OCI-LY7 (cell line): ENCODE measurements around the gene NEAT1. TPM values are rescaled to one million over a fixed set of nuclear protein-coding genes. Genes with fewer than 3 reads are reported as not detected.
"Not testable (repeated sequence)": the region's sequence is repeated elsewhere in the genome, so short reads cannot be mapped to it uniquely, and the experiment has no call there.

Experiments
- BruUV-seq: library from RNA; stranded (reverse); fragments of 400-500 nt; replicated peaks from 2 replicates; lab custom pipeline; 2021; lab: Mats Ljungman, UMichigan
- CTCF ChIA-PET: fragments of 300-600 bp; sonication (Branson Sonifier 250); formaldehyde crosslinking; loops from one replicate; lab custom pipeline; 2022; ENCODE audit warnings: antibody characterized with exemption; ENCODE audit not compliant: unreplicated experiment; lab: Charles Lee
- POLR2A ChIA-PET: fragments of 300-600 bp; sonication (Branson Sonifier 250); formaldehyde crosslinking; loops from one replicate; lab custom pipeline; 2022; ENCODE audit warnings: antibody characterized with exemption; lab: Charles Lee
- DNase-seq: peaks from one replicate; pipeline ENCODE4 v3.0.0-alpha.2; 2015; ENCODE audit warnings: low spot score
- H2AFZ ChIP-seq: fragments of 200-600 bp; sonication (generic), shearing (Covaris generic); 2 replicates; pipeline ENCODE4 v1.6.1; 2014; ENCODE audit warnings: mild to moderate bottlenecking, antibody characterized with exemption, low read length, moderate library complexity
- H3K27ac ChIP-seq: fragments of 200-600 bp; sonication (generic); 2 replicates; pipeline ENCODE4 v1.5.1; 2014; ENCODE audit warnings: mixed run types, low read depth, mild to moderate bottlenecking, moderate library complexity, low read length, inconsistent platforms; ENCODE audit not compliant: poor library complexity, severe bottlenecking
- H3K36me3 ChIP-seq: fragments of 200-600 bp; sonication (generic); 2 replicates; pipeline ENCODE4 v1.6.1; 2014; ENCODE audit warnings: mild to moderate bottlenecking, antibody characterized with exemption, low read length, moderate library complexity, mixed read lengths; ENCODE audit not compliant: insufficient read depth
- H3K4me1 ChIP-seq: fragments of 200-600 bp; sonication (generic); 2 replicates; pipeline ENCODE4 v1.5.1; 2014; ENCODE audit warnings: mild to moderate bottlenecking, low read length; ENCODE audit not compliant: insufficient read depth, poor library complexity, severe bottlenecking
- H3K4me2 ChIP-seq: fragments of 200-600 bp; sonication (generic); 2 replicates; pipeline ENCODE4 v1.6.1; 2014; ENCODE audit warnings: mild to moderate bottlenecking, low read length
- H3K4me3 ChIP-seq: fragments of 200-600 bp; sonication (generic); 2 replicates; pipeline ENCODE4 v1.5.1; 2014; ENCODE audit warnings: mild to moderate bottlenecking, low read depth, low read length; ENCODE audit not compliant: poor library complexity, severe bottlenecking
- H3K79me2 ChIP-seq: fragments of 200-600 bp; sonication (generic); 2 replicates; pipeline ENCODE4 v1.6.1; 2016; ENCODE audit warnings: low read depth, mild to moderate bottlenecking, low read length, moderate library complexity, mixed read lengths; ENCODE audit not compliant: insufficient read depth
- H3K9me2 ChIP-seq: fragments of 200-600 bp; sonication (generic); 2 replicates; pipeline ENCODE4 v1.6.1; 2016; ENCODE audit warnings: mild to moderate bottlenecking, low read length, mixed read lengths; ENCODE audit not compliant: insufficient read depth
- H3K9me3 ChIP-seq: fragments of 200-600 bp; sonication (generic); 2 replicates; pipeline ENCODE4 v1.6.1; 2014; ENCODE audit warnings: mild to moderate bottlenecking, mixed run types, low read length, mixed read lengths
- H4K20me1 ChIP-seq: fragments of 200-600 bp; sonication (generic); 2 replicates; pipeline ENCODE4 v1.6.1; 2014; ENCODE audit warnings: mild to moderate bottlenecking, antibody characterized with exemption, low read length, moderate library complexity, mixed read lengths; ENCODE audit not compliant: insufficient read depth
- CTCF ChIP-seq: fragments of 200-600 bp; sonication (generic); conservative IDR thresholded peaks from 2 replicates; pipeline ENCODE4 v1.5.1; 2014; ENCODE audit warnings: mild to moderate bottlenecking, antibody characterized with exemption, low read length, moderate library complexity, mixed read lengths
- EZH2phosphoT487 ChIP-seq: fragments of 200-600 bp; sonication (generic); IDR thresholded peaks from 2 replicates; pipeline ENCODE4 v1.6.1; 2018; ENCODE audit warnings: low read depth, borderline replicate concordance, mild to moderate bottlenecking, mixed run types, antibody characterized with exemption, low read length, moderate library complexity, mixed read lengths
- intact Hi-C: fragments of 100-400 bp; cut with micrococcal nuclease; formaldehyde crosslinking; loops from one replicate; pipeline ENCODE4 v1.10.0; 2022; ENCODE audit not compliant: unreplicated experiment
- total RNA-seq, 2 experiments: library from RNA; depleted of rRNA in 1 of 2; stranded (reverse); fragments of >200 nt in 1 of 2; shearing (Covaris generic) in 1 of 2; gene quantifications; 2 replicates each; pipeline ENCODE4 v1.2.3, GENCODE V29; 2014 to 2022

The NEAT1 gene
- total RNA-seq, 2 experiments from 2014 or later = 30.1 to 440 TPM

- Histone ChIP-seq H3K27ac (no peak overlapping the region), H3K4me3 (no peak overlapping the region), H3K36me3 (peaks cover 51% of the 10 kb centered on the region), H3K4me2 (no peak overlapping the region), H3K4me1 (peaks cover 44% of the 10 kb centered on the region), H3K9me2 (no peaks in the 10 kb centered on the region), H2AFZ (no peak overlapping the region), H4K20me1 (no peaks in the 10 kb centered on the region), H3K9me3 (no peaks in the 10 kb centered on the region), H3K79me2 (peaks cover 10% of the 10 kb centered on the region; the same call in 1 of the 2 replicates)
- ChIA-PET POLR2A (no interaction called here), CTCF (interaction anchor here (1.2 kb wide), 1 partner anchor 57 kb away, joined by 3 read pairs; no protein-coding TSS in a partner anchor)
- DNase-seq = no peak
- intact Hi-C loops = no loop called here
- TF ChIP-seq EZH2phosphoT487 = no peak
- TF ChIP-seq CTCF = no peak
- no TSS peak for BruUV-seq
Observed at GRCh38 chr11:65412271-65413076, 10.1 kb upstream of the NEAT1 start.

DNA sequence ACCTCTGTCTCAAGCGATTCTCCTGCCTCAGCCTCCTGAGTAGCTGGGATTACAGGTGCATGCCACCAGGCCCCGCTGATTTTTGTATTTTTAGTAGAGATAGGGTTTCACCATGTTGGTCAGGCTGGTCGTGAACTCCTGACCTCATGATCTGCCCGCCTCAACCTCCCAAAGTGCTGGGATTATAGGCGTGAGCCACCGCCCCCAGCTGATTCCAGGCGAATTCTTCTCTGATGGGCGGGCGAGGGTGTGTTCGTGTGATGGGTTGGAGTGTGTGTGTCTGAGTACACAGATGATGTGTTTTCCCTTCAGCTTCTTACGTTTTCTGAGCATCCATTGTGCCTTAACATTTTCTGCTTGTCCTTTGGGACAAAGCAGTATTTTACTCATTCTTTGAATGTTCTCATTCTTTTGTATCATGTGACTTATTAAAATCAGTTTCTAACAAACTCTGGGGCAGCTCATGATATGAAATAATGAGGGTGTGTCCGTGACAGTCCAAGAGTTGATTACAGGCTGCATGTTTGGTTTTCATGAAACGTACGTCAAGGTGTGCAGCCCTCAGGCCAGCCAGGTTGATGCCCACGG, 9.4 kb upstream of the NEAT1 start:
- peaks cover 44% of the 10 kb centered on the region for H3K4me1 ChIP-seq
- ChIA-PET CTCF (interaction anchor here (1.2 kb wide), 1 partner anchor 56 kb away, joined by 3 read pairs; no protein-coding TSS in a partner anchor), POLR2A (interaction anchor here (0.6 kb wide), 1 partner anchor 83 kb away, joined by 3 read pairs; no protein-coding TSS in a partner anchor)
- H3K27ac ChIP-seq, BruUV-seq, H4K20me1 ChIP-seq, H2AFZ ChIP-seq, H3K4me2 ChIP-seq, H3K9me3 ChIP-seq, H3K9me2 ChIP-seq, intact Hi-C loops, H3K4me3 ChIP-seq, DNase-seq: not testable (repeated sequence)
- peaks cover 10% of the 10 kb centered on the region; the same call in 1 of the 2 replicates for H3K79me2 ChIP-seq
- peaks cover 48% of the 10 kb centered on the region for H3K36me3 ChIP-seq

GRCh38 chr11:65414776-65415498, 7.7 kb upstream of the NEAT1 start:
- TF ChIP-seq EZH2phosphoT487 (no peak), CTCF (no peak)
- Histone ChIP-seq H3K4me1 (peaks cover 54% of the 10 kb centered on the region), H3K9me3 (no peaks in the 10 kb centered on the region), H2AFZ (no peak overlapping the region), H4K20me1 (no peaks in the 10 kb centered on the region), H3K27ac (peak overlapping the region; percentile 17), H3K79me2 (peaks cover 17% of the 10 kb centered on the region; the same call in 1 of the 2 replicates), H3K4me2 (peak overlapping the region; percentile 30; the same call in 1 of the 2 replicates), H3K36me3 (peaks cover 30% of the 10 kb centered on the region), H3K4me3 (no peak overlapping the region), H3K9me2 (no peaks in the 10 kb centered on the region)
- BruUV-seq = no TSS peak
- ChIA-PET POLR2A (interaction anchor here (1.0 to 11.5 kb wide), 4 partner anchors 18 to 137 kb away, joined by 3 to 237 read pairs (median 27); partner anchors contain the start of gene MALAT1), CTCF (interaction anchor here (0.6 to 1.3 kb wide), 5 partner anchors 8 to 96 kb away, joined by 3 read pairs; no protein-coding TSS in a partner anchor)
- intact Hi-C loops = loop anchor here (5.0 kb wide), 1 partner anchor 48 kb away; no protein-coding TSS in a partner anchor
- no peak for DNase-seq
